Measurements from ENCODE around the gene GJB2.

- no peak for TF ChIP-seq CTCF (conservative IDR thresholded peaks at IDR 0.05; ENCODE audit: low read depth, low read length)
- TF ChIP-seq POLR2A (IDR thresholded peaks at IDR 0.05; ENCODE audit: low read depth, low read length) = no peak
- no peak for TF ChIP-seq RAD21 (IDR thresholded peaks at IDR 0.05; ENCODE audit: low read length)
- TF ChIP-seq SMC3 (IDR thresholded peaks at IDR 0.05; ENCODE audit: low read depth, low read length) = no peak
- no peak for TF ChIP-seq RFX5 (IDR thresholded peaks at IDR 0.05; ENCODE audit: low read depth, low read length)
- TF ChIP-seq BHLHE40 (IDR thresholded peaks at IDR 0.05; ENCODE audit: low read depth, low read length) = no peak
- no peak for TF ChIP-seq USF2 (IDR thresholded peaks at IDR 0.05; ENCODE audit: low read depth, low read length)
- TF ChIP-seq MAZ (IDR thresholded peaks at IDR 0.05; ENCODE audit: borderline replicate concordance, low read depth, low read length) = no peak
- no peak for TF ChIP-seq CEBPB (IDR thresholded peaks at IDR 0.05; ENCODE audit: low read depth, low read length)
- no peak for TF ChIP-seq RCOR1 (IDR thresholded peaks at IDR 0.05; ENCODE audit: insufficient replicate concordance, low read length)
- no peak for TF ChIP-seq MXI1 (IDR thresholded peaks at IDR 0.05; ENCODE audit: borderline replicate concordance, low read depth, low read length)
These were observed 51.3 kb downstream of the GJB2 start for GRCh38 chr13:20141238-20142022.
